ENCODE results near the gene PRPF38B.
A peak's percentile ranks its signal among the peaks of the same experiment; 100 is the strongest.

PRPF38B gene

DNA sequence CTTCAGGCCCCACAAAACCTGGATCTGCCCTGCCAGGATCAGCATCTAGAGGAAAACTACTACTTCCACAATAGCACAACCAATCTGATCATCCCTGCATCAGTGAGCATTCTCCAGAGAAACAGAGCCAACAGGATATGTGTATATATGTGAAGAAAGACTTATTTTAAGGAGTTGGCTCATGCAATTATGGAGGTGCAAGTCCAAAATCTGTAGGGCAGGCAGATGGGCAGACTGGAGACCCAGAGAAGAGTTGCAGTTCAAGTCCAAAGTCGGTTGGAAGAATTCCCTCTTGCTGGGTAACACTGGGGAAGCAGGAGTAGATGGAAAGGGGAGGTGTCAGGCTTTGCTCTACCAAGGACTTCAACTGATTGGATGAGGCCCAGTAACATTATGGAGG, 26.3 kb upstream of the PRPF38B start:
- no peak for TF ChIP-seq GATA2 (IDR thresholded peaks at IDR 0.05; ENCODE audit: low read depth, low read length)
- TF ChIP-seq GATA3 (IDR thresholded peaks at IDR 0.05; ENCODE audit: low read depth, low read length) = no peak

DNA sequence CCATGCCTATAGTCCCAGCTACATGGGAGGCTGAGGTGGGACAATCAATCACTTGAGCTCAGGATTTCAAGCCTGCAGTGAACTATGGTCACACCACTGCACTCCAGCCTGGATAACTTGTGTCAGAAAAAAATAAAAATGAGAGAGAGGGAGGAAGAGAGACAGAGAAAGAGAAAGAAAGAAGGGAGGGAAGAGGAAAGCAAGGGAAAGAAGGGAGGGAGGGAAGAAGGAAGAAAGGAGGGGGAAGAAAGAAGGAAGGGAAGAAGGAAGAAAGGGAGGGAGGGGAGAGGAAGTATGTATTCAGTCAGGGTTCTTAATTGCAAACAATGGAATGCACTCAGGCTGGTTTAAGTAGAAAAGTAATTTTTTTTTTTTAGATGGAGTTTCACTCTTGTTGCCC, 23.3 kb upstream of the PRPF38B start:
- no peak for TF ChIP-seq GATA2 (IDR thresholded peaks at IDR 0.05; ENCODE audit: low read depth, low read length)
- no peak for TF ChIP-seq GATA3 (IDR thresholded peaks at IDR 0.05; ENCODE audit: low read depth, low read length)

- TF ChIP-seq GATA3 (IDR thresholded peaks at IDR 0.05; ENCODE audit: low read depth, low read length) = no peak
- TF ChIP-seq GATA2 (IDR thresholded peaks at IDR 0.05; ENCODE audit: low read depth, low read length) = no peak
These were observed 22.4 kb upstream of the PRPF38B start for GRCh38 chr1:108669679-108670078.

DNA sequence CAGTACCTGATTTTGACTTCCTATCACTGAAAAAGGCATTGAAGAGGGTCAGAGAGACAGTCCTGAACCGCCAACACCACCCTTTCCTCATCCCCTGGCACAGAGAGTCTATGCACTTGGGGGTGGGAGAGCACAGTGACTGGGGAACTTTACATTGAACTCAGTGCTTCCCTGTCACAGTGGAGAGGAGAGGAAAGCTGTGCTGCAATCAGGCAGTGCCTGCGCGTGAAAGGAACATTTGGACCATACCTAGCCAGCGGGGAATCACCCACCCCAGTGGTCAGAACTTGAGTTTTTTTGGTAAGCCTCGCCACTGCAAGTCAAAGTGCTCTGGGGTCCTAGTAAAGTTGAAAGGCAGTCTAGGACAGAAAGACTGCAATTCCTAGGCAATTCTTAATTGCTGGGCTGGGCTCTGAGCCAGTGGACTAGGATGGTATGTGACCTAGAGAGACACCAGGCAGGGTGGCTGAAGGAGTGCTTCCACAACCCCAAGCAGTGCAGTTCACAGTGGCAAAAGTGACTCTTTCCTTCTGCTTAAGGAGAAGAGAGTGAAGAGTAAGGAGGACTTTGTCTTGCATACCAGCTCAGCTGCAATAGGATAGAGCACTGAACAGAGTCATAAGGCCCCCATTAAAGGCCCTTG, 21.9 kb upstream of the PRPF38B start:
- TF ChIP-seq GATA2 (IDR thresholded peaks at IDR 0.05; ENCODE audit: low read depth, low read length) = no peak
- TF ChIP-seq GATA3 (IDR thresholded peaks at IDR 0.05; ENCODE audit: low read depth, low read length) = no peak

- TF ChIP-seq GATA3 (IDR thresholded peaks at IDR 0.05; ENCODE audit: low read depth, low read length) (no peak), GATA2 (IDR thresholded peaks at IDR 0.05; ENCODE audit: low read depth, low read length) (no peak)
These were observed 21.0 kb upstream of the PRPF38B start for GRCh38 chr1:108671143-108671542.

DNA sequence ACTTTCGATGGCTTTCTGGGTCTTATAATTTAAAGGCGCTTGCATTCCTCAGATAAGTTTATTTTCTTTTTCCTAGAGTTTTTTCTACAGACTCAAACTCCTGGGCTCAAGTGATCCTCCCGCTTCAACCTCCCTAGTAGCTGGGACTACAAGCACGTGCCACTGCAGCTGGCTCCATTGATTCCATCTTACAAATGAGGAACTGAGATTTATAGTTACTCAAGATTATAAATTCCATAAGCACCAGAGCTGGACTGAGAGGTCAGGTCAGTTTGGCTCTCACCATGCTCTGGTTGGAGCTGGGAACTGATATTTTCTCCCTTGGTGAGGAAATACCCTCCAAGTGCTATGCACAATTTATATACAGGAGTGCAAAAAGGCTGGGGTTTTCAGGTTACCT, 13.4 kb upstream of the PRPF38B start:
- TF ChIP-seq GATA3 (IDR thresholded peaks at IDR 0.05; ENCODE audit: low read depth, low read length) = no peak

DNA sequence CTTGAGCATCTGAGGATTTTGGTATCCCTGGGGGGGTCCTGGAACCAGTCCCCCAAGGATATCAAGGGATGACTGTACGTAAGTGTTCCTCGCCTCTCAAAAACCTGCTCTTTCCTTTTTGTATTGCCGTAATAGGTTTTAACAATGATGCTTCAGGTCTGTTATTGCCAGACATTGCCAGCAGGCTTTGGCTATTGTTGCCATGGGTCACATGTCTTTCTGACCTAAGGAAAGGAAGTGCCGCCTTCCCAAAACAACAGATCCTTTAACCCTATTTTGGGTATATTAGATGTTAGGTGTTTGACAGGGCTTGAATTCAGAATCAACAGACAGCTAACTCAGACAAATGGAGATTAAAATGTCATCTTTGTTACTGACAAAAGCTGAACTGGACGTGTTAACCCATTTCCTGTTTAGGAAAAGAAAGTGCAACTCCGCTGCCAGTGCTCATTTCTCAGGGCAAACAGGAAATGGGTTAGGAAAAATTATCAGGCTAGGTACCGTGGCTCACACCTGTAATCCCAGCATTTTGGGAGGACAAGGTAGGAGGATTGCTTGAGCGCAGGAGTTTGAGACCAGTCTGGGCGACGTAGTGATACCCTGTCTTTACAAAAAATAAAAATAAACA, 12.4 kb upstream of the PRPF38B start:
- no peak for TF ChIP-seq GATA2 (IDR thresholded peaks at IDR 0.05; ENCODE audit: low read depth, low read length)
- no peak for TF ChIP-seq GATA3 (IDR thresholded peaks at IDR 0.05; ENCODE audit: low read depth, low read length)

DNA sequence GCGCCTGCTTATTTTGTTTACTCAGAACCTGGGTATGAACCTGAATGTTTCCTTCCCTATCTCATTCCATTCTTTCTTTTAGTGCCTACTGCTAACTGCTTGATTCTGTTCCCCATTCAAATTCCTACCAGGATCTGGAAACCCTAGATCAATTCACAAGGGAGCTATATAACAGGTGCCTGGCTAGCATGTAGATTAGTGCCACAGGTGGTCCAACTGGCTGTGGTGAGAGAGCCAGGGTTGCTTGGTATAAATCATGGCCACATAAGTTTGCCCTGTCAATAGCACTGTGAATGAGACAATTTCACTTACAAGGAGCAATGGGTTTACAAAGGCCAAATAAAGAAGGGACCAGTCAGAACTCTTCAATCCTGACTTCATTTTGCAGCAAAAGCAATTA, 6.6 kb upstream of the PRPF38B start:
- no peak for TF ChIP-seq GATA3 (IDR thresholded peaks at IDR 0.05; ENCODE audit: low read depth, low read length)
- no peak for TF ChIP-seq GATA2 (IDR thresholded peaks at IDR 0.05; ENCODE audit: low read depth, low read length)

DNA sequence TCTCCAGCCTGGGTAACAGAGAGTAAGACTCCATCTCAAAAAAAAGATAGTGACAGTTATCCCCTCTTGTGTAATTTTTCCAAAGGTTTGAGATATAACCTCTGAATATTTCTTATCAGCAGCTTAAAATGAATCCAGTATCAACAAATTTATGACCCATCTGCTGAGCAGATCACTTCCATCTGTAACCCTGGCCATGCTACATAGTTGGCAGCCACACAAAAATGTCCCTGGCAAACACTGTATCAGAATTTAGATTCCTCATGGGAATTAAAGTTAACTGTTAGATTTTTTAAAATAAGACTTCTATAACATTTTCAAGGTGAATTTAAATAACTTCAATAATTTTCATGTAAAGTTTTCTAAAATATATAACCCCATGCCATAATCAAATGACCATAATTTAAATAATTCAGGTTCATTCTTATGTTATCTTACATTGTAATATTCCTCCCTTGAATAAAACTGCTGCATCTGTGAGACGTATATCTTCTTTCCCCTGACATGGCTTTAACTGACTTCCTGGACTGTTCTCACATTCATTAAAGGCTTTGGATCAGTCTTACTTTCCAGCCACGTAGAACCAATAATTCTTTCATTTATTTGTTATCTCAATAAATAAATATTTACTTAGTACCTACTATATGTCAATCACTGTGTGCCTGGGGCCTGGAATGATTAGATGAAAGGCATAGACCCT, 5.3 kb upstream of the PRPF38B start:
- TF ChIP-seq GATA3 (IDR thresholded peaks at IDR 0.05; ENCODE audit: low read depth, low read length) (no peak), GATA2 (IDR thresholded peaks at IDR 0.05; ENCODE audit: low read depth, low read length) (peak; percentile 47; the same call in 1 of the 2 replicates)

DNA sequence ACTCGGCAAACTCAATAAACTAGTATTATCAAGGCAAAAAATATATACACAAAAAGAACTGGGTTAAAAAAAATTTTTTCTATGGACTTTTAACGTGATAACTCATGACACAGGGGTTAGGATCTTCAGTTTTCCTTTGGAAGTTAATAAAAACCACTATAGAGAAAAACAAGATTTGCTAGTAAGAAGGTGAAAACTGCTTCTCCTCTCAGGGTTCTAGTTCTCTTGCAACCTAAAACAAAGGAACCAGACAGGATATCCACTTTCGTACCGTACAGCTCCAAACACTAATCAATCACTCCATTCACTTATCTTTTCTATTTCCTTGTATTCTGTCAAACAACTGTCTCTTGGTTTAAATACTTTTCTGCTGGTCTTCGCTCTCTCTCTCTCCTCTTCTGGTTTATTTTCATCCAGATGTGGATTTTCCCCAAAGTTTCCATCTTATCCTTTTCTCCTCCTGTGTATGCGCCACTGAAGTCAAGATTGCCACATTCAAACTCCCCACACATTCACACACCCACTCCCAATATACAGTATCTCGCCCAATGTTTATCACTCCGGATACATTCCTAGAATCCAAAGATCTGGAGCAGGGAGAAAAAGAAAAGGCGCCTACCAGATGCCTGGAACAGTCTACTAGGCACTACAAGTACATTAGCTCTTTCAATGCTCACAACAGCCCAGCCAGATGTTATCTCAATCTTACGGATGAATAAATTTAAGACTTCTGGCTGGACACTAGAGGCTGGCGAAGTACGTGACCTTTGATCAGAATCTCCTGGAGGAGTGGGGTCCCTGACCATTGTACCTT, 775 bp upstream of the PRPF38B start:
- TF ChIP-seq GATA2 (IDR thresholded peaks at IDR 0.05; ENCODE audit: low read depth, low read length) (peak; percentile 88), GATA3 (IDR thresholded peaks at IDR 0.05; ENCODE audit: low read depth, low read length) (peak; percentile 74)

GRCh38 chr1:108692724-108693655, 880 bp downstream of the PRPF38B start:
- TF ChIP-seq GATA2 (IDR thresholded peaks at IDR 0.05; ENCODE audit: low read depth, low read length) (no peak), GATA3 (IDR thresholded peaks at IDR 0.05; ENCODE audit: low read depth, low read length) (no peak)

GRCh38 chr1:108695535-108695934, 3.4 kb downstream of the PRPF38B start:
- TF ChIP-seq GATA3 (IDR thresholded peaks at IDR 0.05; ENCODE audit: low read depth, low read length) (no peak), GATA2 (IDR thresholded peaks at IDR 0.05; ENCODE audit: low read depth, low read length) (no peak)
